Activated naive CD8-positive, alpha-beta T cell treated with anti-CD3 and anti-CD28 coated beads, Interleukin-2, amount 50 U/mL, for 16 hours (primary cell): Measurements from ENCODE around the gene RYR3.
"Not testable (repeated sequence)": the region's sequence is repeated elsewhere in the genome, so short reads cannot be mapped to it uniquely, and the experiment has no call there.

Experiments
- DNase-seq: peaks from one replicate; pipeline ENCODE4 v3.0.0-alpha.2; 2020; ENCODE audit warnings: low read depth, low spot score

RYR3 gene

GRCh38 chr15:33756961-33757360 is 446.2 kb downstream of the RYR3 start:
- no peak for DNase-seq

- no peak for DNase-seq
These were observed 446.9 kb downstream of the RYR3 start for GRCh38 chr15:33757516-33758232.

- no peak for DNase-seq
These were observed 455.6 kb downstream of the RYR3 start for GRCh38 chr15:33766389-33766788.

GRCh38 chr15:33768670-33769190 is 458.0 kb downstream of the RYR3 start:
- no peak for DNase-seq

GRCh38 chr15:33773969-33774368 is 463.2 kb downstream of the RYR3 start:
- DNase-seq = no peak

GRCh38 chr15:33778852-33779251 is 468.1 kb downstream of the RYR3 start:
- DNase-seq = no peak

- DNase-seq = no peak
These were observed 469.4 kb downstream of the RYR3 start for GRCh38 chr15:33780011-33780768.

GRCh38 chr15:33782966-33783365 is 472.2 kb downstream of the RYR3 start:
- no peak for DNase-seq

GRCh38 chr15:33785366-33785765 is 474.6 kb downstream of the RYR3 start:
- DNase-seq = no peak

GRCh38 chr15:33788906-33789540 is 478.3 kb downstream of the RYR3 start:
- no peak for DNase-seq

GRCh38 chr15:33794453-33794852 is 483.7 kb downstream of the RYR3 start:
- no peak for DNase-seq

GRCh38 chr15:33795070-33795469 is 484.3 kb downstream of the RYR3 start:
- DNase-seq = no peak

GRCh38 chr15:33797651-33798050 is 486.9 kb downstream of the RYR3 start:
- DNase-seq = no peak

- no peak for DNase-seq
These were observed 491.2 kb downstream of the RYR3 start for GRCh38 chr15:33801954-33802353.

GRCh38 chr15:33807665-33808064 is 496.9 kb downstream of the RYR3 start:
- DNase-seq = no peak

GRCh38 chr15:33808720-33809457 is 498.1 kb downstream of the RYR3 start:
- DNase-seq = no peak

- DNase-seq = no peak
These were observed 499.4 kb downstream of the RYR3 start for GRCh38 chr15:33810073-33810595.

GRCh38 chr15:33810806-33811205 is 500.0 kb downstream of the RYR3 start:
- no peak for DNase-seq

GRCh38 chr15:33813891-33814290 is 503.1 kb downstream of the RYR3 start:
- no peak for DNase-seq

- DNase-seq = not testable (repeated sequence)
These were observed 508.7 kb downstream of the RYR3 start for GRCh38 chr15:33819499-33819898.

GRCh38 chr15:33822479-33822878 is 511.7 kb downstream of the RYR3 start:
- DNase-seq = no peak
